Measurements from ENCODE around the gene UPB1.

DNA sequence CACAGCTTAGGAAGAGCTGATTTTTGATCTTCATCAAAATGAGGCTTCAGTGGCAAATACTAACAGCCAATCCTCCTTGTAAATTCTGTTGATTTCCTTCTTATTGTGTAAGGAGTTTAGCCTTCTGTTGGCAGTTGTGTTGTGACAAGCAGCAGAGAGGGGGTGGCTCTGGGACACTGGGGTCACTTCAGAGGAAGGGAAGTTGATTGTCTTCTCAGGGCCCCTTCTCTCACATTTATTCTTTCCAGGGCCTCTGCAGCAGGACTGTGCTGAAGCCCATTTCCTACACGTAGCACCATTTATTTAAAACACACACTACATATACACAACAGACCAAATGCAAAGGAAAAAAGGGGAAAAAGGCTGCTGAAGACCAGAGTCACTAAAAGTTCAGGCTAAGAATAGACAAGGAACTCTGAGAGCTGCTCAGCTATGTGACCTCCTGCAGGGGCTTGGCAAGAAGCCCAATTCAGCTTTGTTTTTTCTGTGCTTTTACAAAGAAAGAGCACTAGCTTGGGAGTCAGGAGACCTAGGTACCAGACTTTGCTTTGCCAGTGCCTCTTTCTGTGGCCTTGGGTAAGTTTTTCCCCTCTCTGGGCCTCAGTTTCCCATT is 28.3 kb upstream of the UPB1 start:
- TF ChIP-seq, protein P1, sequence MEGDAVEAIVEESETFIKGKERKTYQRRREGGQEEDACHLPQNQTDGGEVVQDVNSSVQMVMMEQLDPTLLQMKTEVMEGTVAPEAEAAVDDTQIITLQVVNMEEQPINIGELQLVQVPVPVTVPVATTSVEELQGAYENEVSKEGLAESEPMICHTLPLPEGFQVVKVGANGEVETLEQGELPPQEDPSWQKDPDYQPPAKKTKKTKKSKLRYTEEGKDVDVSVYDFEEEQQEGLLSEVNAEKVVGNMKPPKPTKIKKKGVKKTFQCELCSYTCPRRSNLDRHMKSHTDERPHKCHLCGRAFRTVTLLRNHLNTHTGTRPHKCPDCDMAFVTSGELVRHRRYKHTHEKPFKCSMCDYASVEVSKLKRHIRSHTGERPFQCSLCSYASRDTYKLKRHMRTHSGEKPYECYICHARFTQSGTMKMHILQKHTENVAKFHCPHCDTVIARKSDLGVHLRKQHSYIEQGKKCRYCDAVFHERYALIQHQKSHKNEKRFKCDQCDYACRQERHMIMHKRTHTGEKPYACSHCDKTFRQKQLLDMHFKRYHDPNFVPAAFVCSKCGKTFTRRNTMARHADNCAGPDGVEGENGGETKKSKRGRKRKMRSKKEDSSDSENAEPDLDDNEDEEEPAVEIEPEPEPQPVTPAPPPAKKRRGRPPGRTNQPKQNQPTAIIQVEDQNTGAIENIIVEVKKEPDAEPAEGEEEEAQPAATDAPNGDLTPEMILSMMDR (conservative IDR thresholded peaks at IDR 0.05; ENCODE audit: low read depth in 2 of 2), result no peak
- TF ChIP-seq EZH2 (IDR thresholded peaks at IDR 0.05; ENCODE audit: low read depth, unreplicated experiment), result no peak
- no peak for TF ChIP-seq POLR2AphosphoS5 (IDR thresholded peaks at IDR 0.05; ENCODE audit: low read depth)
